Measurements from ENCODE around the gene TUNAR.

Gene TUNAR

GRCh38 chr14:95876761-95877538 is at the start of gene TUNAR:
Gene TUNAR, plus strand, starts transcription at chr14:95876832.
- in situ Hi-C loops (cut with MboI; ENCODE audit: low sequenced_read_pairs), result no loop called here

GRCh38 chr14:95828649-95829265 is 47.9 kb upstream of the TUNAR start:
- in situ Hi-C loops (cut with MboI; ENCODE audit: low sequenced_read_pairs), result no loop called here

GRCh38 chr14:95829321-95829720 is 47.3 kb upstream of the TUNAR start:
- in situ Hi-C loops (cut with MboI; ENCODE audit: low sequenced_read_pairs), result no loop called here

GRCh38 chr14:95830386-95830785 is 46.2 kb upstream of the TUNAR start:
- in situ Hi-C loops (cut with MboI; ENCODE audit: low sequenced_read_pairs), result no loop called here

- in situ Hi-C loops (cut with MboI; ENCODE audit: low sequenced_read_pairs), result no loop called here
Measured at GRCh38 chr14:95831041-95831440, 45.6 kb upstream of the TUNAR start.

GRCh38 chr14:95831468-95831867 is 45.2 kb upstream of the TUNAR start:
- in situ Hi-C loops (cut with MboI; ENCODE audit: low sequenced_read_pairs), result no loop called here

- in situ Hi-C loops (cut with MboI; ENCODE audit: low sequenced_read_pairs), result no loop called here
Measured at GRCh38 chr14:95832012-95832411, 44.6 kb upstream of the TUNAR start.

GRCh38 chr14:95833429-95833828 is 43.2 kb upstream of the TUNAR start:
- in situ Hi-C loops (cut with MboI; ENCODE audit: low sequenced_read_pairs), result no loop called here

GRCh38 chr14:95834496-95834895 is 42.1 kb upstream of the TUNAR start:
- in situ Hi-C loops (cut with MboI; ENCODE audit: low sequenced_read_pairs), result no loop called here

- in situ Hi-C loops (cut with MboI; ENCODE audit: low sequenced_read_pairs), result no loop called here
Measured at GRCh38 chr14:95835121-95835730, 41.4 kb upstream of the TUNAR start.

- in situ Hi-C loops (cut with MboI; ENCODE audit: low sequenced_read_pairs), result no loop called here
Measured at GRCh38 chr14:95838862-95839261, 37.8 kb upstream of the TUNAR start.

GRCh38 chr14:95840094-95840700 is 36.4 kb upstream of the TUNAR start:
- in situ Hi-C loops (cut with MboI; ENCODE audit: low sequenced_read_pairs), result no loop called here

- in situ Hi-C loops (cut with MboI; ENCODE audit: low sequenced_read_pairs), result no loop called here
Measured at GRCh38 chr14:95841668-95842067, 35.0 kb upstream of the TUNAR start.

GRCh38 chr14:95849761-95850160 is 26.9 kb upstream of the TUNAR start:
- in situ Hi-C loops (cut with MboI; ENCODE audit: low sequenced_read_pairs), result no loop called here

GRCh38 chr14:95850429-95850828 is 26.2 kb upstream of the TUNAR start:
- in situ Hi-C loops (cut with MboI; ENCODE audit: low sequenced_read_pairs), result no loop called here

GRCh38 chr14:95855606-95856005 is 21.0 kb upstream of the TUNAR start:
- in situ Hi-C loops (cut with MboI; ENCODE audit: low sequenced_read_pairs), result no loop called here

- in situ Hi-C loops (cut with MboI; ENCODE audit: low sequenced_read_pairs), result no loop called here
Measured at GRCh38 chr14:95857275-95857674, 19.4 kb upstream of the TUNAR start.

- in situ Hi-C loops (cut with MboI; ENCODE audit: low sequenced_read_pairs), result no loop called here
Measured at GRCh38 chr14:95858893-95859292, 17.7 kb upstream of the TUNAR start.

- in situ Hi-C loops (cut with MboI; ENCODE audit: low sequenced_read_pairs), result no loop called here
Measured at GRCh38 chr14:95862243-95862642, 14.4 kb upstream of the TUNAR start.

- in situ Hi-C loops (cut with MboI; ENCODE audit: low sequenced_read_pairs), result no loop called here
Measured at GRCh38 chr14:95863295-95863694, 13.3 kb upstream of the TUNAR start.

- in situ Hi-C loops (cut with MboI; ENCODE audit: low sequenced_read_pairs), result no loop called here
Measured at GRCh38 chr14:95869776-95870175, 6.9 kb upstream of the TUNAR start.

- in situ Hi-C loops (cut with MboI; ENCODE audit: low sequenced_read_pairs), result no loop called here
Measured at GRCh38 chr14:95870772-95871171, 5.9 kb upstream of the TUNAR start.
